Hepatocyte (in vitro differentiated cells): ENCODE measurements around the gene MRFAP1L1. TPM values are rescaled to one million over a fixed set of nuclear protein-coding genes. Genes with fewer than 3 reads are reported as not detected.

Experiments
- DNase-seq: peaks from one replicate; pipeline ENCODE4 v3.0.0-alpha.2; 2016; ENCODE audit warnings: low spot score
- H2AFZ ChIP-seq: fragments of 200-600 bp; sonication (generic); 2 replicates; pipeline ENCODE4 v1.6.0; 2016; ENCODE audit warnings: antibody characterized with exemption, mild to moderate bottlenecking
- H3K27ac ChIP-seq: fragments of 200-600 bp; sonication (generic); 2 replicates; pipeline ENCODE4 v1.5.1; 2016; ENCODE audit warnings: mild to moderate bottlenecking
- H3K27me3 ChIP-seq: fragments of 200-600 bp; sonication (generic); 2 replicates; pipeline ENCODE4 v1.6.1; 2016
- H3K36me3 ChIP-seq: fragments of 200-600 bp; sonication (generic); replicated peaks from 2 replicates; pipeline ENCODE4 v1.5.1; 2016; ENCODE audit warnings: low read depth; ENCODE audit not compliant: insufficient read depth
- H3K4me1 ChIP-seq: fragments of 200-600 bp; sonication (generic); 2 replicates; pipeline ENCODE4 v1.5.1; 2016; ENCODE audit warnings: mild to moderate bottlenecking, moderate library complexity; ENCODE audit not compliant: insufficient read depth
- H3K4me2 ChIP-seq: fragments of 200-600 bp; sonication (generic); 2 replicates; pipeline ENCODE4 v1.6.0; 2016
- H3K4me3 ChIP-seq: fragments of 200-600 bp; sonication (generic); 2 replicates; pipeline ENCODE4 v1.5.1; 2016; ENCODE audit warnings: mild to moderate bottlenecking
- H3K79me2 ChIP-seq: fragments of 200-600 bp; sonication (generic); 2 replicates; pipeline ENCODE4 v1.6.0; 2017; ENCODE audit warnings: mild to moderate bottlenecking
- H3K9me2 ChIP-seq: fragments of 200-600 bp; sonication (generic); replicated peaks from 2 replicates; pipeline ENCODE4 v1.6.0; 2017; ENCODE audit warnings: mild to moderate bottlenecking; ENCODE audit not compliant: insufficient read depth
- H3K9me3 ChIP-seq: fragments of 200-600 bp; sonication (generic); 2 replicates; pipeline ENCODE4 v1.5.1; 2016; ENCODE audit warnings: low read depth, mild to moderate bottlenecking
- H4K20me1 ChIP-seq: fragments of 200-600 bp; sonication (generic); 2 replicates; pipeline ENCODE4 v1.6.0; 2016; ENCODE audit warnings: mild to moderate bottlenecking; ENCODE audit not compliant: insufficient read depth, poor library complexity, severe bottlenecking
- CTCF ChIP-seq: fragments of 200-600 bp; sonication (generic); IDR thresholded peaks from 2 replicates; pipeline ENCODE4 v1.5.1; 2016; ENCODE audit warnings: antibody characterized with exemption, mild to moderate bottlenecking; ENCODE audit not compliant: poor library complexity
- EZH2 ChIP-seq: fragments of 200-600 bp; sonication (generic); IDR thresholded peaks from 2 replicates; pipeline ENCODE4 v1.6.1; 2016; ENCODE audit warnings: antibody characterized with exemption, mild to moderate bottlenecking, borderline replicate concordance
- EZH2phosphoT487 ChIP-seq: fragments of 200-600 bp; sonication (generic); IDR thresholded peaks from one replicate; pipeline ENCODE4 v1.6.1; 2018; ENCODE audit warnings: antibody characterized with exemption, mild to moderate bottlenecking, low read depth, moderate library complexity; ENCODE audit not compliant: unreplicated experiment, severe bottlenecking
- WGBS: methylation state at CpG from one replicate; pipeline ENCODE4 v1.1.6; 2016; ENCODE audit warnings: low lambda C conversion rate; ENCODE audit errors: missing lambda C conversion rate; 5-methylcytosine and 5-hydroxymethylcytosine counted together
- polyA plus RNA-seq: library from polyadenylated mRNA; unstranded; fragments of >200 nt; fragmentation: Nextera tagmentation; extraction: Ambion mirVana; gene quantifications from 2 replicates; pipeline ENCODE4 v1.2.1, GENCODE V29; 2016
- total RNA-seq: library from RNA; depleted of rRNA; stranded (reverse); fragments of >200 nt; gene quantifications from 2 replicates; pipeline ENCODE4 v1.2.3, GENCODE V29; 2014

MRFAP1L1 gene
- total and polyA plus RNA-seq, 2 experiments from 2014 or later: 60.8 to 84.9 TPM

- Histone ChIP-seq H3K27me3 (no peaks in the 10 kb centered on the region), H3K36me3 (no peaks in the 10 kb centered on the region), H3K4me3 (no peak overlapping the region), H3K27ac (peak overlapping the region; percentile 93), H3K79me2 (peaks cover 43% of the 10 kb centered on the region), H2AFZ (no peak overlapping the region), H3K4me2 (peak overlapping the region; percentile 63), H3K9me3 (no peaks in the 10 kb centered on the region), H4K20me1 (no peaks in the 10 kb centered on the region), H3K9me2 (no peaks in the 10 kb centered on the region), H3K4me1 (peaks cover 36% of the 10 kb centered on the region)
- DNase-seq: peak; percentile 76
- TF ChIP-seq CTCF (no peak), EZH2 (no peak), EZH2phosphoT487 (no peak)
- 51% methylated on average over 18 of the region's 18 CpGs for WGBS
These were observed 13.7 kb downstream of the MRFAP1L1 start for GRCh38 chr4:6695660-6696610.

- Histone ChIP-seq H3K4me1 (peaks cover 47% of the 10 kb centered on the region), H3K36me3 (no peaks in the 10 kb centered on the region), H3K4me2 (peak overlapping the region; percentile 42), H3K4me3 (no peak overlapping the region), H4K20me1 (no peaks in the 10 kb centered on the region), H3K27me3 (no peaks in the 10 kb centered on the region), H3K79me2 (peaks cover 33% of the 10 kb centered on the region), H3K9me3 (no peaks in the 10 kb centered on the region), H3K9me2 (no peaks in the 10 kb centered on the region), H2AFZ (no peak overlapping the region), H3K27ac (peak overlapping the region; percentile 96)
- TF ChIP-seq EZH2phosphoT487 (no peak), EZH2 (no peak), CTCF (no peak)
- no peak for DNase-seq
- WGBS: 85% methylated on average over 15 of the region's 16 CpGs
These were observed 15.3 kb downstream of the MRFAP1L1 start for GRCh38 chr4:6694177-6694901.

DNA sequence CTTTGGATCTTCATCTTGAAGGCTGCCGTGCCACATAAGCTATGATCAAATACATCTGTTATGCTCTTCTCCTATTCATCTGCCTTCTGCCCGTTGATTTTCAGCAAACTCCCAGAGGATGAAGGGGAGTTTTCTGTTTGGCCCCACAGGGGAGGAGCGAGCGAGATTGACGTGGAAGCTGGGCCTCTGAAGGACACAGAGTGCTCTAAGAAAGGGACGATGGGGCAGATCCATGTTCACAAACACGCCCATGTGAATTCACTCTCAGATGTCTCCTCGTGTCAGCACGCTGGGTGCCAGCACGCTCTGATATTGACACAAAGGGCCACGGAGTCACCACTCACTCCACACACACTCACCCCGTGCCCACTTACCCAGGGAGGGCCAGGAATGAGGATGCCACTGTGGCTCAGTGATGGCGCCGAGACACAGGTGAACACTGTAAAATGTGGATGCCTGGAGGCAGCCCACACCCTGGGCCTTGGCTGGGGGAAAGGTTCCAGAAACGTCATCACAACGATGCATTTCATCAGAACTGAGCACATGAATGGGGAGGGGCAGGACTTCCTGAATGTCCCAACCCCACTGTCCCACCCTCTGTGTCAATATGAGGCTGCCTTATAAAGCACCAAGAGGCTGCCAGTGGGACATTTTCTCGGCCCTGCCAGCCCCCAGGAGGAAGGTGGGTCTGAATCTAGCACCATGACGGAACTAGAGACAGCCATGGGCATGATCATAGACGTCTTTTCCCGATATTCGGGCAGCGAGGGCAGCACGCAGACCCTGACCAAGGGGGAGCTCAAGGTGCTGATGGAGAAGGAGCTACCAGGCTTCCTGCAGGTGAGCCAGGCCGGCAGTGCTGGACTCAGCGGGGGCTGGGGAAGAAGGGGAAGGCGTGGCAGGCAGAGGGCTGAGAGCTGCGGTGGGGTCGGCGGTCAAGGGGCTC lies 16.2 kb downstream of the MRFAP1L1 start, which contains the start of gene S100P:
TSS of gene S100P (plus strand) at position 648 of the 946 bp plus-strand sequence. CDS start at position 703, 55 bp downstream.
- Histone ChIP-seq H3K9me3 (no peaks in the 10 kb centered on the region), H3K36me3 (no peaks in the 10 kb centered on the region), H3K4me3 (no peak within 1 kb of the TSS), H3K9me2 (no peaks in the 10 kb centered on the region), H3K27me3 (no peaks in the 10 kb centered on the region), H4K20me1 (no peaks in the 10 kb centered on the region), H3K27ac (peak within 1 kb of the TSS; percentile 96), H3K4me1 (peaks cover 54% of the 10 kb centered on the region), H3K79me2 (peaks cover 27% of the 10 kb centered on the region), H2AFZ (no peak within 1 kb of the TSS), H3K4me2 (peak within 1 kb of the TSS; percentile 42)
- DNase-seq: peak; percentile 63
- 85% methylated on average over 29 of the region's 29 CpGs for WGBS
- TF ChIP-seq EZH2phosphoT487 (no peak), CTCF (no peak), EZH2 (no peak)
